ENCODE results near the gene GATA3. TPM values are rescaled to one million over a fixed set of nuclear protein-coding genes. Genes with fewer than 3 reads are reported as not detected.

The GATA3 gene
- total RNA-seq, 1 donor from 2014 or later = not detected

DNA sequence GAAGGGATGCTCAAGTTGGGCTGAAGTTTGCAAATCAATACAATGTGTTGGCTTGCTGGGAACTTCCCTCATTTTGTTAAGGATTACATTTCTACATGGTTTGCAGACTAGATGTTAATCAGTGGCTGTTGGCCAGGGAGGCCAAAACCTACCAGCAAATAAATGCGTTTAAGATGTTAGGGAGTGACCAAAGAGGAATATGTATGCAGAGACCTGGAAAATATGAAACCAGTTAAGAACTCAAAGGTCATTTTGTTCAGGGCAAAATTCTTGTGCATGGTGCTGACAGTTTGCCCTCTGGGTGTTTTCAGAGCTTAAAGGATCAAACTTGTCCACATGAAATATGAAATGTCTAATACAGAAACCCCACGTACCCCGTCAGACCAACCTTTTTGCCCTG is 30.3 kb downstream of the GATA3 start:
- no peak for DNase-seq (ENCODE audit: low spot score in 2 of 2)
- no peak overlapping the region for H3K4me3 ChIP-seq
- intact Hi-C loops (cut with DNase I) = no loop called here
- no peaks in the 10 kb centered on the region for H3K9me3 ChIP-seq
- no peaks in the 10 kb centered on the region for H3K4me1 ChIP-seq
- H3K27me3 ChIP-seq = no peaks in the 10 kb centered on the region
- no peaks in the 10 kb centered on the region for H3K36me3 ChIP-seq
- no peak overlapping the region for H3K27ac ChIP-seq
- no peak for TF ChIP-seq CTCF (IDR thresholded peaks at IDR 0.05)

GRCh38 chr10:8085251-8085650 is 30.8 kb downstream of the GATA3 start:
- no peak overlapping the region for H3K27ac ChIP-seq
- H3K27me3 ChIP-seq = no peaks in the 10 kb centered on the region
- no peak for DNase-seq (ENCODE audit: low spot score in 2 of 2)
- H3K36me3 ChIP-seq = no peaks in the 10 kb centered on the region
- TF ChIP-seq CTCF (IDR thresholded peaks at IDR 0.05) = no peak
- no peaks in the 10 kb centered on the region for H3K9me3 ChIP-seq
- H3K4me1 ChIP-seq = no peaks in the 10 kb centered on the region
- intact Hi-C loops (cut with DNase I) = no loop called here
- H3K4me3 ChIP-seq = no peak overlapping the region

- no peak overlapping the region for H3K4me3 ChIP-seq
- DNase-seq (ENCODE audit: low spot score in 2 of 2) = no peak
- H3K9me3 ChIP-seq = no peaks in the 10 kb centered on the region
- no peak overlapping the region for H3K27ac ChIP-seq
- no peaks in the 10 kb centered on the region for H3K36me3 ChIP-seq
- H3K27me3 ChIP-seq = no peaks in the 10 kb centered on the region
- intact Hi-C loops (cut with DNase I) = no loop called here
- H3K4me1 ChIP-seq = no peaks in the 10 kb centered on the region
- no peak for TF ChIP-seq CTCF (IDR thresholded peaks at IDR 0.05)
Measured at GRCh38 chr10:8086315-8086714, 31.8 kb downstream of the GATA3 start.

GRCh38 chr10:8088504-8088903 is 34.0 kb downstream of the GATA3 start:
- TF ChIP-seq CTCF (IDR thresholded peaks at IDR 0.05) = no peak

GRCh38 chr10:8092428-8092827 is 37.9 kb downstream of the GATA3 start:
- Histone ChIP-seq H3K9me3 (no peaks in the 10 kb centered on the region), H3K4me3 (no peak overlapping the region), H3K36me3 (no peaks in the 10 kb centered on the region), H3K27ac (no peak overlapping the region), H3K4me1 (no peaks in the 10 kb centered on the region), H3K27me3 (no peaks in the 10 kb centered on the region)
- intact Hi-C loops (cut with DNase I) = no loop called here
- no peak for DNase-seq (ENCODE audit: low spot score in 2 of 2)
- no peak for TF ChIP-seq CTCF (IDR thresholded peaks at IDR 0.05)

More at GRCh38 chr10:8088504-8088903, 34.0 kb downstream of the GATA3 start:
- Histone ChIP-seq H3K27ac (no peak overlapping the region), H3K9me3 (no peaks in the 10 kb centered on the region), H3K4me1 (no peaks in the 10 kb centered on the region), H3K4me3 (no peak overlapping the region), H3K36me3 (no peaks in the 10 kb centered on the region), H3K27me3 (no peaks in the 10 kb centered on the region)
- DNase-seq (ENCODE audit: low spot score in 2 of 2) = no peak
- intact Hi-C loops (cut with DNase I) = no loop called here

DNA sequence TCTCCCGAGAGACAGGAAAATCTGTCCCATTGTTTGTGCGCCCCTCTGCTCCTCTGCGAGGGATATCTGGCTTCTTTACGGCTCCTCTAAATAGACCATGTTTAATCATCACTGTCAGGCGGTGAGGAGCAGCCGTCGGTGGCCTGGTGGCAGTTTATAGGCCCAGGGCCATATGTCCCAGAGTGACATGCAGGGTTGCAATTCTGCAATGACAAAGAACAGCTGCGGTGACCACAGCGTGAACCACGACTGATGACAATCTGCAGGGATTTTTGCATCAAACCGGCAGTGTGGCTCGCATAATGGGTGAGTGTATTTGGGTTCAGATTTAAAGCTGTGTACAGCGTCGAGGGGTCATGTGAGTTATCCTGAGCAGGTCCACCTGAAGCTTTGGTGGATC is 41.5 kb downstream of the GATA3 start:
- DNase-seq (ENCODE audit: low spot score in 2 of 2) = no peak

More for the DNA sequence above, 41.5 kb downstream of the GATA3 start:
- Histone ChIP-seq H3K27ac (no peak overlapping the region), H3K9me3 (no peaks in the 10 kb centered on the region), H3K4me3 (no peak overlapping the region), H3K4me1 (no peaks in the 10 kb centered on the region), H3K36me3 (no peaks in the 10 kb centered on the region), H3K27me3 (no peaks in the 10 kb centered on the region)
- intact Hi-C loops (cut with DNase I) = no loop called here
- no peak for TF ChIP-seq CTCF (IDR thresholded peaks at IDR 0.05)

Measured in ascending aorta (tissue), 2 donors.